ENCODE results near the gene SGIP1. TPM values are rescaled to one million over a fixed set of nuclear protein-coding genes. Genes with fewer than 3 reads are reported as not detected.

The SGIP1 gene
- total and polyA plus RNA-seq, 2 of the 8 experiments (the other 6 are each of a cell fraction or from before 2014, with no cell fraction given), result 1.4 to 2.1 TPM

GRCh38 chr1:66684353-66684752 lies 150.4 kb downstream of the SGIP1 start (continued):
- TF ChIP-seq, protein P1, sequence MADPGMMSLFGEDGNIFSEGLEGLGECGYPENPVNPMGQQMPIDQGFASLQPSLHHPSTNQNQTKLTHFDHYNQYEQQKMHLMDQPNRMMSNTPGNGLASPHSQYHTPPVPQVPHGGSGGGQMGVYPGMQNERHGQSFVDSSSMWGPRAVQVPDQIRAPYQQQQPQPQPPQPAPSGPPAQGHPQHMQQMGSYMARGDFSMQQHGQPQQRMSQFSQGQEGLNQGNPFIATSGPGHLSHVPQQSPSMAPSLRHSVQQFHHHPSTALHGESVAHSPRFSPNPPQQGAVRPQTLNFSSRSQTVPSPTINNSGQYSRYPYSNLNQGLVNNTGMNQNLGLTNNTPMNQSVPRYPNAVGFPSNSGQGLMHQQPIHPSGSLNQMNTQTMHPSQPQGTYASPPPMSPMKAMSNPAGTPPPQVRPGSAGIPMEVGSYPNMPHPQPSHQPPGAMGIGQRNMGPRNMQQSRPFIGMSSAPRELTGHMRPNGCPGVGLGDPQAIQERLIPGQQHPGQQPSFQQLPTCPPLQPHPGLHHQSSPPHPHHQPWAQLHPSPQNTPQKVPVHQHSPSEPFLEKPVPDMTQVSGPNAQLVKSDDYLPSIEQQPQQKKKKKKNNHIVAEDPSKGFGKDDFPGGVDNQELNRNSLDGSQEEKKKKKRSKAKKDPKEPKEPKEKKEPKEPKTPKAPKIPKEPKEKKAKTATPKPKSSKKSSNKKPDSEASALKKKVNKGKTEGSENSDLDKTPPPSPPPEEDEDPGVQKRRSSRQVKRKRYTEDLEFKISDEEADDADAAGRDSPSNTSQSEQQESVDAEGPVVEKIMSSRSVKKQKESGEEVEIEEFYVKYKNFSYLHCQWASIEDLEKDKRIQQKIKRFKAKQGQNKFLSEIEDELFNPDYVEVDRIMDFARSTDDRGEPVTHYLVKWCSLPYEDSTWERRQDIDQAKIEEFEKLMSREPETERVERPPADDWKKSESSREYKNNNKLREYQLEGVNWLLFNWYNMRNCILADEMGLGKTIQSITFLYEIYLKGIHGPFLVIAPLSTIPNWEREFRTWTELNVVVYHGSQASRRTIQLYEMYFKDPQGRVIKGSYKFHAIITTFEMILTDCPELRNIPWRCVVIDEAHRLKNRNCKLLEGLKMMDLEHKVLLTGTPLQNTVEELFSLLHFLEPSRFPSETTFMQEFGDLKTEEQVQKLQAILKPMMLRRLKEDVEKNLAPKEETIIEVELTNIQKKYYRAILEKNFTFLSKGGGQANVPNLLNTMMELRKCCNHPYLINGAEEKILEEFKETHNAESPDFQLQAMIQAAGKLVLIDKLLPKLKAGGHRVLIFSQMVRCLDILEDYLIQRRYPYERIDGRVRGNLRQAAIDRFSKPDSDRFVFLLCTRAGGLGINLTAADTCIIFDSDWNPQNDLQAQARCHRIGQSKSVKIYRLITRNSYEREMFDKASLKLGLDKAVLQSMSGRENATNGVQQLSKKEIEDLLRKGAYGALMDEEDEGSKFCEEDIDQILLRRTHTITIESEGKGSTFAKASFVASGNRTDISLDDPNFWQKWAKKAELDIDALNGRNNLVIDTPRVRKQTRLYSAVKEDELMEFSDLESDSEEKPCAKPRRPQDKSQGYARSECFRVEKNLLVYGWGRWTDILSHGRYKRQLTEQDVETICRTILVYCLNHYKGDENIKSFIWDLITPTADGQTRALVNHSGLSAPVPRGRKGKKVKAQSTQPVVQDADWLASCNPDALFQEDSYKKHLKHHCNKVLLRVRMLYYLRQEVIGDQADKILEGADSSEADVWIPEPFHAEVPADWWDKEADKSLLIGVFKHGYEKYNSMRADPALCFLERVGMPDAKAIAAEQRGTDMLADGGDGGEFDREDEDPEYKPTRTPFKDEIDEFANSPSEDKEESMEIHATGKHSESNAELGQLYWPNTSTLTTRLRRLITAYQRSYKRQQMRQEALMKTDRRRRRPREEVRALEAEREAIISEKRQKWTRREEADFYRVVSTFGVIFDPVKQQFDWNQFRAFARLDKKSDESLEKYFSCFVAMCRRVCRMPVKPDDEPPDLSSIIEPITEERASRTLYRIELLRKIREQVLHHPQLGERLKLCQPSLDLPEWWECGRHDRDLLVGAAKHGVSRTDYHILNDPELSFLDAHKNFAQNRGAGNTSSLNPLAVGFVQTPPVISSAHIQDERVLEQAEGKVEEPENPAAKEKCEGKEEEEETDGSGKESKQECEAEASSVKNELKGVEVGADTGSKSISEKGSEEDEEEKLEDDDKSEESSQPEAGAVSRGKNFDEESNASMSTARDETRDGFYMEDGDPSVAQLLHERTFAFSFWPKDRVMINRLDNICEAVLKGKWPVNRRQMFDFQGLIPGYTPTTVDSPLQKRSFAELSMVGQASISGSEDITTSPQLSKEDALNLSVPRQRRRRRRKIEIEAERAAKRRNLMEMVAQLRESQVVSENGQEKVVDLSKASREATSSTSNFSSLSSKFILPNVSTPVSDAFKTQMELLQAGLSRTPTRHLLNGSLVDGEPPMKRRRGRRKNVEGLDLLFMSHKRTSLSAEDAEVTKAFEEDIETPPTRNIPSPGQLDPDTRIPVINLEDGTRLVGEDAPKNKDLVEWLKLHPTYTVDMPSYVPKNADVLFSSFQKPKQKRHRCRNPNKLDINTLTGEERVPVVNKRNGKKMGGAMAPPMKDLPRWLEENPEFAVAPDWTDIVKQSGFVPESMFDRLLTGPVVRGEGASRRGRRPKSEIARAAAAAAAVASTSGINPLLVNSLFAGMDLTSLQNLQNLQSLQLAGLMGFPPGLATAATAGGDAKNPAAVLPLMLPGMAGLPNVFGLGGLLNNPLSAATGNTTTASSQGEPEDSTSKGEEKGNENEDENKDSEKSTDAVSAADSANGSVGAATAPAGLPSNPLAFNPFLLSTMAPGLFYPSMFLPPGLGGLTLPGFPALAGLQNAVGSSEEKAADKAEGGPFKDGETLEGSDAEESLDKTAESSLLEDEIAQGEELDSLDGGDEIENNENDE (IDR thresholded peaks at IDR 0.05; ENCODE audit: insufficient replicate concordance, low read length), result no peak
- TF ChIP-seq CREB1 (IDR thresholded peaks at IDR 0.05) (no peak), TAF7 (optimal IDR thresholded peaks at IDR 0.05; ENCODE audit: borderline replicate concordance, low read depth, low read length) (no peak), JUND (IDR thresholded peaks at IDR 0.05; ENCODE audit: low read length) (no peak)
